A673 (cell line): ENCODE data around the gene FTCDNL1.

Source experiments
- EZH2 ChIP-seq: fragments of 200-600 bp; sonication (generic); IDR thresholded peaks from 2 replicates; pipeline ENCODE4 v1.6.1; 2017; ENCODE audit warnings: borderline replicate concordance, low read depth, mild to moderate bottlenecking, mixed read lengths, antibody characterized with exemption, low read length; ENCODE audit not compliant: poor library complexity, severe bottlenecking
- TF ChIP-seq, protein P1 (sequence below): fragments of 300-800, 200-600 bp; sonication (generic); conservative IDR thresholded peaks from 2 replicates; pipeline ENCODE4 v1.5.1; 2017; ENCODE audit warnings: low read depth, mild to moderate bottlenecking, antibody characterized with exemption, low read length, moderate library complexity, mixed read lengths

DNA sequence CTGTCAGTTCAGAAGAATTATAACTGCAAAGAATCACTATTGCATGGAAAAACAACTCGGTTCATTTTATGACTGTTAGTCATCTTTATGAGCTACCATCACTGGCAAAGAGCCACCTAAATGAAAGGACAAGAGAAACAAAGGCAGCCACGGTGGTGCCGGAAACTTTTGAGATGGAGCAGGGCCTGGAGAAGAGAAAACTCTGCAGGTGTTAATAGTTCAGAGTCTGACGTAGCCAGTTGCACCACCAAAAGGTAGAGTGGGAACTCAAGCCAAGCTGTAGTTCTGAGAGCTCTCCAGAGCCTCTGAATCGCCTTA, 110.9 kb downstream of the FTCDNL1 start:
- TF ChIP-seq, protein P1, sequence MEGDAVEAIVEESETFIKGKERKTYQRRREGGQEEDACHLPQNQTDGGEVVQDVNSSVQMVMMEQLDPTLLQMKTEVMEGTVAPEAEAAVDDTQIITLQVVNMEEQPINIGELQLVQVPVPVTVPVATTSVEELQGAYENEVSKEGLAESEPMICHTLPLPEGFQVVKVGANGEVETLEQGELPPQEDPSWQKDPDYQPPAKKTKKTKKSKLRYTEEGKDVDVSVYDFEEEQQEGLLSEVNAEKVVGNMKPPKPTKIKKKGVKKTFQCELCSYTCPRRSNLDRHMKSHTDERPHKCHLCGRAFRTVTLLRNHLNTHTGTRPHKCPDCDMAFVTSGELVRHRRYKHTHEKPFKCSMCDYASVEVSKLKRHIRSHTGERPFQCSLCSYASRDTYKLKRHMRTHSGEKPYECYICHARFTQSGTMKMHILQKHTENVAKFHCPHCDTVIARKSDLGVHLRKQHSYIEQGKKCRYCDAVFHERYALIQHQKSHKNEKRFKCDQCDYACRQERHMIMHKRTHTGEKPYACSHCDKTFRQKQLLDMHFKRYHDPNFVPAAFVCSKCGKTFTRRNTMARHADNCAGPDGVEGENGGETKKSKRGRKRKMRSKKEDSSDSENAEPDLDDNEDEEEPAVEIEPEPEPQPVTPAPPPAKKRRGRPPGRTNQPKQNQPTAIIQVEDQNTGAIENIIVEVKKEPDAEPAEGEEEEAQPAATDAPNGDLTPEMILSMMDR = 0 out of 2 replicates have a peak, but pooled peaks have one; percentile 25
- no peak for TF ChIP-seq EZH2
